Measurements from ENCODE around the gene C1QTNF4.

The C1QTNF4 gene

GRCh38 chr11:47572715-47573255 is 21.4 kb downstream of the C1QTNF4 start:
- Histone ChIP-seq H3K27ac (replicated peaks) (no peak overlapping the region), H3K4me3 (replicated peaks; ENCODE audit: insufficient read depth, low read length) (no peak overlapping the region)
- no peak for DNase-seq (ENCODE audit: low read depth in 1 of 2, low spot score in 1 of 2)

GRCh38 chr11:47571895-47572294 is 22.3 kb downstream of the C1QTNF4 start:
- no peak for DNase-seq (ENCODE audit: low read depth in 1 of 2, low spot score in 1 of 2)
- Histone ChIP-seq H3K27ac (replicated peaks) (no peak overlapping the region), H3K27me3 (ENCODE audit: insufficient read depth, poor library complexity, severe bottlenecking) (no peaks in the 10 kb centered on the region), H3K4me3 (replicated peaks; ENCODE audit: insufficient read depth, low read length) (no peak overlapping the region)
- TF ChIP-seq REST (IDR thresholded peaks at IDR 0.05; ENCODE audit: insufficient replicate concordance, low read depth) = no peak
- no peak for TF ChIP-seq GABPA (IDR thresholded peaks at IDR 0.05; ENCODE audit: low read depth)
- TF ChIP-seq SPI1 (IDR thresholded peaks at IDR 0.05; ENCODE audit: borderline replicate concordance, low read depth) = no peak
- no peak for TF ChIP-seq CTCF (IDR thresholded peaks at IDR 0.05; ENCODE audit: insufficient read depth, low read length)
- no peak for TF ChIP-seq POLR2AphosphoS5 (IDR thresholded peaks at IDR 0.05; ENCODE audit: low read depth)

More at GRCh38 chr11:47572715-47573255, 21.4 kb downstream of the C1QTNF4 start:
- TF ChIP-seq POLR2AphosphoS5 (IDR thresholded peaks at IDR 0.05; ENCODE audit: low read depth) = no peak
- TF ChIP-seq REST (IDR thresholded peaks at IDR 0.05; ENCODE audit: insufficient replicate concordance, low read depth) = no peak
- TF ChIP-seq CTCF (IDR thresholded peaks at IDR 0.05; ENCODE audit: insufficient read depth, low read length) = no peak
- no peak for TF ChIP-seq GABPA (IDR thresholded peaks at IDR 0.05; ENCODE audit: low read depth)
- no peak for TF ChIP-seq SPI1 (IDR thresholded peaks at IDR 0.05; ENCODE audit: borderline replicate concordance, low read depth)
- H3K27me3 ChIP-seq (ENCODE audit: insufficient read depth, poor library complexity, severe bottlenecking) = no peaks in the 10 kb centered on the region

- Histone ChIP-seq H3K27me3 (ENCODE audit: insufficient read depth, poor library complexity, severe bottlenecking) (no peaks in the 10 kb centered on the region), H3K27ac (replicated peaks) (no peak overlapping the region), H3K4me3 (replicated peaks; ENCODE audit: insufficient read depth, low read length) (no peak overlapping the region)
- no peak for TF ChIP-seq GABPA (IDR thresholded peaks at IDR 0.05; ENCODE audit: low read depth)
- no peak for TF ChIP-seq CTCF (IDR thresholded peaks at IDR 0.05; ENCODE audit: insufficient read depth, low read length)
- TF ChIP-seq POLR2AphosphoS5 (IDR thresholded peaks at IDR 0.05; ENCODE audit: low read depth) = no peak
- TF ChIP-seq REST (IDR thresholded peaks at IDR 0.05; ENCODE audit: insufficient replicate concordance, low read depth) = no peak
- TF ChIP-seq SPI1 (IDR thresholded peaks at IDR 0.05; ENCODE audit: borderline replicate concordance, low read depth) = no peak
- DNase-seq (ENCODE audit: low read depth in 1 of 2, low spot score in 1 of 2) = no peak
Measured at GRCh38 chr11:47571357-47571729, 22.9 kb downstream of the C1QTNF4 start.
